ENCODE measurements around the gene STIM1.

Gene STIM1

DNA sequence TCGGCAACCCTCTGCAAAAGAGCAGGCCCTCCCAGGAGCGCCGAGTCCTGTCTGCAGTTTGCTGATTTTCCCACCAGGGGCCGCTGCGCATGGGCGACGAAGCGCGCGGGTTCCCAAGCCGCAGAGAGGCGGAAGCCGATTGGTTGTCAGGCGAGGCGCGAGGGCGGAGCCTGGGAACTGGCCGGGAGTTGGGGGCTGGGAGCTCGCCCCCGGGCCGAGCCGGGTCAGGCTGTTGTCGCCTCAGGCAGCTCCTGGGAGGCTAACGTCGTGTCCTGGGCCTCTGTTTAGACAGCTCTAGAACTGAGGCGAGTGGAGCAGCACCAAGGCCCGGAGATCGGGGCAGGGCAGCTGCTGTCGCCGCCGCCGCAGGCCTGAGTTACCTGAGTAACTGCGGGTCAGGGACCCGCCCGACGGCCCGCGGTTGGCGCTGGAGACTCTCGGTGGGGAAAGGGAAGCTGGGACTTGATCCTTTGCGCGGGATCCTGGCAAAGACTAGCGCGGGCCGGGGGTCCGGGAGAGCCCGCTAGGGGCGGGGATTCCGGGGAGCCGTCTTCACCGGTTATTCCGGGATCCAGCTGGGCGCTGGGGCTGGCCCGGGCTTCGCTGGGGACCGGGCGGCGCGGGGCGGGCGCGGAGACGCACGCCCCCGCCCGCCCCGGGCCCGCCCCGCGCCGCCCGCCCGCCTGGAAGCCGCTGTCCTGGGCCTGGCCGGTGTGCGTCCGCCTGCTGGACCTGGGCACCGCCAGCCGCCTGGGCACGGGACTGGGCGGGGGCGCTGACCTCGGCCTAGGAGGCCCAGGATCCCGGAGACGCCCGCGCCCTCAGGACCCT lies at the start of gene STIM1:
TSS of gene STIM1 (plus strand) at position 688 of the 831 bp plus-strand sequence. CDS start 607 bp downstream, outside the sequence.
- H3K9ac ChIP-seq (ENCODE audit: low read depth, low read length), result peak within 1 kb of the TSS; percentile 63
- H3K9me3 ChIP-seq (ENCODE audit: insufficient read depth, low read length, severe bottlenecking), result no peaks in the 10 kb centered on the region
- peak within 1 kb of the TSS; percentile 95 for H3K27ac ChIP-seq (ENCODE audit: low read length)
- TF ChIP-seq EZH2 (IDR thresholded peaks at IDR 0.05; ENCODE audit: borderline replicate concordance, low read depth, low read length, severe bottlenecking), result no peak
- TF ChIP-seq, protein P1, sequence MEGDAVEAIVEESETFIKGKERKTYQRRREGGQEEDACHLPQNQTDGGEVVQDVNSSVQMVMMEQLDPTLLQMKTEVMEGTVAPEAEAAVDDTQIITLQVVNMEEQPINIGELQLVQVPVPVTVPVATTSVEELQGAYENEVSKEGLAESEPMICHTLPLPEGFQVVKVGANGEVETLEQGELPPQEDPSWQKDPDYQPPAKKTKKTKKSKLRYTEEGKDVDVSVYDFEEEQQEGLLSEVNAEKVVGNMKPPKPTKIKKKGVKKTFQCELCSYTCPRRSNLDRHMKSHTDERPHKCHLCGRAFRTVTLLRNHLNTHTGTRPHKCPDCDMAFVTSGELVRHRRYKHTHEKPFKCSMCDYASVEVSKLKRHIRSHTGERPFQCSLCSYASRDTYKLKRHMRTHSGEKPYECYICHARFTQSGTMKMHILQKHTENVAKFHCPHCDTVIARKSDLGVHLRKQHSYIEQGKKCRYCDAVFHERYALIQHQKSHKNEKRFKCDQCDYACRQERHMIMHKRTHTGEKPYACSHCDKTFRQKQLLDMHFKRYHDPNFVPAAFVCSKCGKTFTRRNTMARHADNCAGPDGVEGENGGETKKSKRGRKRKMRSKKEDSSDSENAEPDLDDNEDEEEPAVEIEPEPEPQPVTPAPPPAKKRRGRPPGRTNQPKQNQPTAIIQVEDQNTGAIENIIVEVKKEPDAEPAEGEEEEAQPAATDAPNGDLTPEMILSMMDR (IDR thresholded peaks at IDR 0.05; ENCODE audit: borderline replicate concordance, extremely low read depth, low read length, poor library complexity, severe bottlenecking), result peak; percentile 96
- peak within 1 kb of the TSS; percentile 96 for H3K4me2 ChIP-seq (ENCODE audit: insufficient read depth, low read length)
- peaks cover 25% of the 10 kb centered on the region; the same call in 1 of the 2 replicates for H4K20me1 ChIP-seq (ENCODE audit: insufficient read depth, low read length)
- H3K36me3 ChIP-seq (ENCODE audit: insufficient read depth, low read length), result peaks cover 12% of the 10 kb centered on the region; the same call in 1 of the 2 replicates
- H2AFZ ChIP-seq (ENCODE audit: low read depth, low read length), result peak within 1 kb of the TSS; percentile 88
- peaks cover 51% of the 10 kb centered on the region for H3K79me2 ChIP-seq (ENCODE audit: insufficient read depth, low read length)
- DNase-seq, result peak; percentile 98
- H3K4me3 ChIP-seq (ENCODE audit: low read depth in 1 of 2, low read length in 2 of 2), result peak within 1 kb of the TSS; percentile 81 to 92
- ATAC-seq (ENCODE audit: insufficient read depth, low read depth), result peak; percentile 78
- no peaks in the 10 kb centered on the region for H3K27me3 ChIP-seq (ENCODE audit: insufficient read depth, low read length, poor library complexity)
- peaks cover 69% of the 10 kb centered on the region for H3K4me1 ChIP-seq (ENCODE audit: insufficient read depth, low read length)

DNA sequence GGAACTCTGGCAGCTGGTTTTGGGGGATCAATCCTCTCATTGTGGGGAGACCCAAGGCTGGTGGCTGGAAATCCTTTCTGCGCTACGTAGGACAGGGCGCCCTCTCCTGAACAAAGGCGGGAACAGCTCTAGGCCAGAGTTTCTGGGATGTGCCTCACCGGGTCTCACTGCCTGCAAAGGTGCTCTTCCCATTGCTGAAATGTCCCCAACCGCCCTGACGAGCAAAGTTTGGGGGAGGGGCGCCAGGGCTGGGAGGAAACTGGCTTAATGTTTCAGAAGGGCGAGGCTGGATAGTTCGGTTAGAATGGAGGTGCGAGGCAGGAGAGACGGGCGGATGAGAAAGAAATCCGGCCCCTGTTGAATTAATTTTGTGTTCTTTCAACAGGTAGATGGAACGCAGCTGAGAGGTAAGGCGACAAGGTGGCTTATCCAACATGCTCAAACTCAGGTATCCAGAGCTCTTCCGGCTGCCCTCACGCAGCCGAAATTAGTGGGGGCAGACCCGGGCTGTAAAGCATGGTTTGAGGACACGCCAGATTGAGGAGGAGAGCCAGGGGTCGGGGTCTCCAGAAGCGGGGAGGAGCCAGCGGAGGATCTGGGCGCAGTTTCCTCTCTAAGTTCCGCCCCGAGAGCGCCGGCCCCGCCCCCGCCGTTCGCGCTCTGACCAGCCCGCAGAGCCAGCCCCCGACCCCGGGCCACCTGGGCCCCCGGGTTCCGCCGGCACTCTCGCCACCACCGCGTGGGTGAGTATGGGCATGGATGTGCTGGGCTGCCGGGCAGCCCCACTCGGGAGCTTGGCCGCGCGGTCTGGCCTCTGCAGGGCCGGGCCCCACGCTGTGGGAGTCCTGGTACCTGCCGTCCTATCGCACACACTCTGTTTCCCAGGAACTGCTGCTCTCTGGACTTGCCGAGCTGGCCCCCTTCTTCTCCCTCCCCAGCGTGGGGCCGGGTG lies 47.3 kb upstream of the STIM1 start, which contains the start of gene PGAP2:
TSS of gene PGAP2 (plus strand) at position 652 of the 952 bp plus-strand sequence. CDS start 2,700 bp downstream, outside the sequence.
- ATAC-seq (ENCODE audit: insufficient read depth, low read depth) (peak; percentile 84), DNase-seq (peak; percentile 73)
- H3K79me2 ChIP-seq (ENCODE audit: insufficient read depth, low read length), result peaks cover 4% of the 10 kb centered on the region; the same call in 1 of the 2 replicates
- H3K4me3 ChIP-seq (ENCODE audit: low read depth in 1 of 2, low read length in 2 of 2), result peak within 1 kb of the TSS; percentile 67 to 79; a peak in 3 of 4 replicates
- no peaks in the 10 kb centered on the region for H4K20me1 ChIP-seq (ENCODE audit: insufficient read depth, low read length)
- H3K4me1 ChIP-seq (ENCODE audit: insufficient read depth, low read length), result peaks cover 23% of the 10 kb centered on the region
- H2AFZ ChIP-seq (ENCODE audit: low read depth, low read length), result peak within 1 kb of the TSS; percentile 96
- peak within 1 kb of the TSS; percentile 62 for H3K9ac ChIP-seq (ENCODE audit: low read depth, low read length)
- TF ChIP-seq, protein P1 (IDR thresholded peaks at IDR 0.05; ENCODE audit: borderline replicate concordance, extremely low read depth, low read length, poor library complexity, severe bottlenecking), result peak; percentile 75
- TF ChIP-seq EZH2 (IDR thresholded peaks at IDR 0.05; ENCODE audit: borderline replicate concordance, low read depth, low read length, severe bottlenecking), result no peak
- H3K9me3 ChIP-seq (ENCODE audit: insufficient read depth, low read length, severe bottlenecking), result no peaks in the 10 kb centered on the region
- peak within 1 kb of the TSS; percentile 65 for H3K27ac ChIP-seq (ENCODE audit: low read length)
- H3K27me3 ChIP-seq (ENCODE audit: insufficient read depth, low read length, poor library complexity), result no peaks in the 10 kb centered on the region
- peak within 1 kb of the TSS; percentile 86 for H3K4me2 ChIP-seq (ENCODE audit: insufficient read depth, low read length)
- peaks cover 2% of the 10 kb centered on the region; the same call in 1 of the 2 replicates for H3K36me3 ChIP-seq (ENCODE audit: insufficient read depth, low read length)

DNA sequence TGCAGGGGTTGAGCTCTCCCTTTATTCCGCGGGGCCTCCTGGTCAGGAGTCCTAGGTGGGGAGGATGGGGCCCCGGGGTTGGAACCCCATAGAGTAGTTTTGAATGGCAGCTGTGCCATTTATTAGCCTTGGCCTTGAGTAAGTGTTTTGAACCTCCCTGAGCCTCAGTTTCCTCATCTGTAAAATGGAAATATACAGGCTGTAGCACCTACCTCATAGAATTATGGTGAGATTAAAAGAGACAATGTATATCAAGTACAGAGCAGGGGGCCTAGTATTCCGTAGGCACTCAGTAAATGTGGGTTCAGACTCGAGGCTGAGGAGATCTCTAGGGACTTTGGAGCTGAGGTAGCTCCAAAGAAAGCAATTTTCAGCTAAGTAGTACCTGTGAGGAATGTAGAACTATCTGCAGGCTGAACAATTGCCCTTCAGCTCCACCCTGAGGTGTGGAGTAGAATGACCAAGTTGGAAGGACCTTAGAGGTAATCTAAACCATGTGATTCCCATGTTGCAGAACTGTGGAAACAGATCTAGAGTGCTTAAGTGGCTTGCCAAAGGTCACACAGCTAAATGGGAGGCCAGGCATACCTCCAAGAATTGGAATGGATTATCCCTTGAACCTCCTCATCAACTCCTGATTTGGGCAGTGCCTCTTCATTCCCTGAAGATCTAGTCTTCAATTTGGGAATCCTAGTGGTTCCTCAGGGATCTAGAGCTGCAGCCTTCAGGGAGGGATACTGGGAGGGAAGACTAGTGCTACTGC lies 46.4 kb upstream of the STIM1 start:
- Histone ChIP-seq H4K20me1 (ENCODE audit: insufficient read depth, low read length) (no peaks in the 10 kb centered on the region), H3K9me3 (ENCODE audit: insufficient read depth, low read length, severe bottlenecking) (no peaks in the 10 kb centered on the region), H2AFZ (ENCODE audit: low read depth, low read length) (peak overlapping the region; percentile 96), H3K27me3 (ENCODE audit: insufficient read depth, low read length, poor library complexity) (no peaks in the 10 kb centered on the region), H3K9ac (ENCODE audit: low read depth, low read length) (peak overlapping the region; percentile 62), H3K4me1 (ENCODE audit: insufficient read depth, low read length) (peaks cover 23% of the 10 kb centered on the region), H3K4me2 (ENCODE audit: insufficient read depth, low read length) (peak overlapping the region; percentile 86), H3K36me3 (ENCODE audit: insufficient read depth, low read length) (peaks cover 2% of the 10 kb centered on the region; the same call in 1 of the 2 replicates), H3K4me3 (ENCODE audit: low read depth in 1 of 2, low read length in 2 of 2) (peak overlapping the region; percentile 67 to 79; a peak in 3 of 4 replicates), H3K79me2 (ENCODE audit: insufficient read depth, low read length) (peaks cover 4% of the 10 kb centered on the region; the same call in 1 of the 2 replicates), H3K27ac (ENCODE audit: low read length) (peak overlapping the region; percentile 17; the same call in 1 of the 2 replicates)
- peak; percentile 44 for ATAC-seq (ENCODE audit: insufficient read depth, low read depth)
- TF ChIP-seq, protein P1 (IDR thresholded peaks at IDR 0.05; ENCODE audit: borderline replicate concordance, extremely low read depth, low read length, poor library complexity, severe bottlenecking), result peak; percentile 49
- TF ChIP-seq EZH2 (IDR thresholded peaks at IDR 0.05; ENCODE audit: borderline replicate concordance, low read depth, low read length, severe bottlenecking), result no peak
- DNase-seq, result peak; percentile 30

Data from DND-41 (cell line).